HG03342 (cell line): ENCODE data around the gene ENDOG.
A peak's percentile ranks its signal among the peaks of the same experiment; 100 is the strongest.
"Not testable (repeated sequence)": the region's sequence is repeated elsewhere in the genome, so short reads cannot be mapped to it uniquely, and the experiment has no call there.

Source experiments
- ATAC-seq: cut with Tn5 transposase; IDR thresholded peaks from one replicate; pipeline ENCODE4 v1.9.1; 2021; ENCODE audit warnings: mild to moderate bottlenecking, moderate library complexity; ENCODE audit not compliant: unreplicated experiment

The ENDOG gene

GRCh38 chr9:128828267-128828666 lies 10.0 kb downstream of the ENDOG start:
- ATAC-seq = no peak

GRCh38 chr9:128828719-128829452 lies 10.6 kb downstream of the ENDOG start:
- ATAC-seq = peak; percentile 1

- ATAC-seq = peak; percentile 96
These were observed 11.4 kb downstream of the ENDOG start, which contains the start of gene SPOUT1 for GRCh38 chr9:128829477-128830251. Gene SPOUT1, minus strand, starts transcription at chr9:128829794. Its CDS starts 14 bp downstream, at chr9:128829780.

GRCh38 chr9:128833696-128834095 lies 15.4 kb downstream of the ENDOG start:
- no peak for ATAC-seq

GRCh38 chr9:128835246-128836210 lies 17.2 kb downstream of the ENDOG start:
- ATAC-seq = no peak

- no peak for ATAC-seq
These were observed 18.3 kb downstream of the ENDOG start for GRCh38 chr9:128836509-128837145.

GRCh38 chr9:128838338-128838737 lies 20.0 kb downstream of the ENDOG start:
- ATAC-seq = no peak

- no peak for ATAC-seq
These were observed 22.2 kb downstream of the ENDOG start for GRCh38 chr9:128840524-128840923.

- ATAC-seq = no peak
These were observed 23.6 kb downstream of the ENDOG start for GRCh38 chr9:128841694-128842492.

GRCh38 chr9:128843171-128843570 lies 24.9 kb downstream of the ENDOG start:
- not testable (repeated sequence) for ATAC-seq

GRCh38 chr9:128845186-128845931 lies 27.1 kb downstream of the ENDOG start:
- ATAC-seq = no peak

GRCh38 chr9:128846680-128847030 lies 28.4 kb downstream of the ENDOG start:
- ATAC-seq = no peak

GRCh38 chr9:128847803-128848202 lies 29.5 kb downstream of the ENDOG start:
- ATAC-seq = no peak

GRCh38 chr9:128851024-128851423 lies 32.7 kb downstream of the ENDOG start:
- ATAC-seq = not testable (repeated sequence)

GRCh38 chr9:128851779-128852600 lies 33.7 kb downstream of the ENDOG start:
- not testable (repeated sequence) for ATAC-seq

- ATAC-seq = not testable (repeated sequence)
These were observed 34.3 kb downstream of the ENDOG start for GRCh38 chr9:128852646-128853045.

- ATAC-seq = not testable (repeated sequence)
These were observed 36.2 kb downstream of the ENDOG start for GRCh38 chr9:128854454-128854853.

- not testable (repeated sequence) for ATAC-seq
These were observed 40.2 kb downstream of the ENDOG start for GRCh38 chr9:128858476-128858875.
